HepG2 (cell line): Measurements from ENCODE around the gene MRPS14. TPM values are rescaled to one million over a fixed set of nuclear protein-coding genes. Genes with fewer than 3 reads are reported as not detected.

Source experiments
- ADNP ChIP-seq: sonication (generic); formaldehyde crosslinking; IDR thresholded peaks from 2 replicates; pipeline ENCODE4 v1.4.0; 2020; ENCODE audit warnings: missing genetic modification reagents
- ATF7 ChIP-seq, 2 experiments: fragments of 450-650 bp in 1 of 2; sonication (generic) in 1 of 2; formaldehyde crosslinking in 1 of 2; IDR thresholded peaks; 2 replicates each; pipeline versions ENCODE4 v1.4.0 to v1.6.1; 2016 to 2020; ENCODE audit warnings: antibody characterized with exemption in 1 of 2, mild to moderate bottlenecking in 1 of 2, missing genetic modification reagents in 1 of 2
- SMARCE1 ChIP-seq: fragments of 450-650 bp; IDR thresholded peaks from 2 replicates; pipeline ENCODE4 v1.6.1; 2017; ENCODE audit warnings: borderline replicate concordance
- ZNF407 ChIP-seq: sonication (generic); formaldehyde crosslinking; IDR thresholded peaks from one replicate; pipeline ENCODE4 v1.5.1; 2020; ENCODE audit warnings: mild to moderate bottlenecking, missing genetic modification reagents; ENCODE audit errors: not compliant biosample characterization
- polyA plus RNA-seq, 8 experiments: library from polyadenylated mRNA; depleted of rRNA in 3 of 8; stranded (reverse) in 7 of 8; unstranded in 1 of 8; fragments of >200 nt; fragmentation: Illumina TruSeq in 4 of 8; extraction: Trizol in 4 of 8; gene quantifications; 2 replicates each; pipeline versions ENCODE4 v1.2.1 to v1.2.3, GENCODE V29; 2011 to 2016; ENCODE audit warnings: low read depth in 4 of 8, missing spikeins in 1 of 8, mixed read lengths in 1 of 8; ENCODE audit not compliant: insufficient read depth in 1 of 8
- total RNA-seq, 5 experiments: library from RNA; depleted of rRNA; stranded (reverse); fragments of >200 nt; fragmentation: Illumina TruSeq; extraction: Trizol; gene quantifications; 2 replicates each; pipeline ENCODE4 v1.2.3, GENCODE V29; 2016; ENCODE audit warnings: low read depth in 1 of 5
- TF ChIP-seq, protein P1 (sequence below): sonication (generic); formaldehyde crosslinking; IDR thresholded peaks from 2 replicates; pipeline ENCODE4 v1.9.0; 2021; ENCODE audit warnings: mild to moderate bottlenecking, missing genetic modification reagents
- TF ChIP-seq, protein P2 (sequence below): IDR thresholded peaks from 2 replicates; pipeline ENCODE4 v1.6.1; 2016; ENCODE audit warnings: missing biosample characterization, missing genetic modification reagents, low read depth
- TF ChIP-seq, protein P3 (sequence below): sonication (generic); formaldehyde crosslinking; IDR thresholded peaks from 2 replicates; pipeline ENCODE4 v1.4.0; 2020; ENCODE audit warnings: missing genetic modification reagents

The MRPS14 gene
- total and polyA plus RNA-seq, 2 of the 13 experiments (the other 11 are each of a cell fraction or from before 2014, with no cell fraction given), result 36.6 to 43.2 TPM

GRCh38 chr1:175045519-175045918 lies 22.3 kb upstream of the MRPS14 start (continued):
- TF ChIP-seq, protein P1, sequence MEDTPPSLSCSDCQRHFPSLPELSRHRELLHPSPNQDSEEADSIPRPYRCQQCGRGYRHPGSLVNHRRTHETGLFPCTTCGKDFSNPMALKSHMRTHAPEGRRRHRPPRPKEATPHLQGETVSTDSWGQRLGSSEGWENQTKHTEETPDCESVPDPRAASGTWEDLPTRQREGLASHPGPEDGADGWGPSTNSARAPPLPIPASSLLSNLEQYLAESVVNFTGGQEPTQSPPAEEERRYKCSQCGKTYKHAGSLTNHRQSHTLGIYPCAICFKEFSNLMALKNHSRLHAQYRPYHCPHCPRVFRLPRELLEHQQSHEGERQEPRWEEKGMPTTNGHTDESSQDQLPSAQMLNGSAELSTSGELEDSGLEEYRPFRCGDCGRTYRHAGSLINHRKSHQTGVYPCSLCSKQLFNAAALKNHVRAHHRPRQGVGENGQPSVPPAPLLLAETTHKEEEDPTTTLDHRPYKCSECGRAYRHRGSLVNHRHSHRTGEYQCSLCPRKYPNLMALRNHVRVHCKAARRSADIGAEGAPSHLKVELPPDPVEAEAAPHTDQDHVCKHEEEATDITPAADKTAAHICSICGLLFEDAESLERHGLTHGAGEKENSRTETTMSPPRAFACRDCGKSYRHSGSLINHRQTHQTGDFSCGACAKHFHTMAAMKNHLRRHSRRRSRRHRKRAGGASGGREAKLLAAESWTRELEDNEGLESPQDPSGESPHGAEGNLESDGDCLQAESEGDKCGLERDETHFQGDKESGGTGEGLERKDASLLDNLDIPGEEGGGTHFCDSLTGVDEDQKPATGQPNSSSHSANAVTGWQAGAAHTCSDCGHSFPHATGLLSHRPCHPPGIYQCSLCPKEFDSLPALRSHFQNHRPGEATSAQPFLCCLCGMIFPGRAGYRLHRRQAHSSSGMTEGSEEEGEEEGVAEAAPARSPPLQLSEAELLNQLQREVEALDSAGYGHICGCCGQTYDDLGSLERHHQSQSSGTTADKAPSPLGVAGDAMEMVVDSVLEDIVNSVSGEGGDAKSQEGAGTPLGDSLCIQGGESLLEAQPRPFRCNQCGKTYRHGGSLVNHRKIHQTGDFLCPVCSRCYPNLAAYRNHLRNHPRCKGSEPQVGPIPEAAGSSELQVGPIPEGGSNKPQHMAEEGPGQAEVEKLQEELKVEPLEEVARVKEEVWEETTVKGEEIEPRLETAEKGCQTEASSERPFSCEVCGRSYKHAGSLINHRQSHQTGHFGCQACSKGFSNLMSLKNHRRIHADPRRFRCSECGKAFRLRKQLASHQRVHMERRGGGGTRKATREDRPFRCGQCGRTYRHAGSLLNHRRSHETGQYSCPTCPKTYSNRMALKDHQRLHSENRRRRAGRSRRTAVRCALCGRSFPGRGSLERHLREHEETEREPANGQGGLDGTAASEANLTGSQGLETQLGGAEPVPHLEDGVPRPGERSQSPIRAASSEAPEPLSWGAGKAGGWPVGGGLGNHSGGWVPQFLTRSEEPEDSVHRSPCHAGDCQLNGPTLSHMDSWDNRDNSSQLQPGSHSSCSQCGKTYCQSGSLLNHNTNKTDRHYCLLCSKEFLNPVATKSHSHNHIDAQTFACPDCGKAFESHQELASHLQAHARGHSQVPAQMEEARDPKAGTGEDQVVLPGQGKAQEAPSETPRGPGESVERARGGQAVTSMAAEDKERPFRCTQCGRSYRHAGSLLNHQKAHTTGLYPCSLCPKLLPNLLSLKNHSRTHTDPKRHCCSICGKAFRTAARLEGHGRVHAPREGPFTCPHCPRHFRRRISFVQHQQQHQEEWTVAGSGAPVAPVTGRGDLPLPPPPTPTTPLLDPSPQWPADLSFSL (CRISPR knock-in tag), result no peak
- TF ChIP-seq SMARCE1 (no peak), ATF7 (IDR thresholded peaks at IDR 0.05) (no peak), ATF7 (CRISPR knock-in tag; IDR thresholded peaks at IDR 0.05) (no peak), ZNF407 (CRISPR knock-in tag) (no peak), ADNP (no peak)
- TF ChIP-seq, protein P2, sequence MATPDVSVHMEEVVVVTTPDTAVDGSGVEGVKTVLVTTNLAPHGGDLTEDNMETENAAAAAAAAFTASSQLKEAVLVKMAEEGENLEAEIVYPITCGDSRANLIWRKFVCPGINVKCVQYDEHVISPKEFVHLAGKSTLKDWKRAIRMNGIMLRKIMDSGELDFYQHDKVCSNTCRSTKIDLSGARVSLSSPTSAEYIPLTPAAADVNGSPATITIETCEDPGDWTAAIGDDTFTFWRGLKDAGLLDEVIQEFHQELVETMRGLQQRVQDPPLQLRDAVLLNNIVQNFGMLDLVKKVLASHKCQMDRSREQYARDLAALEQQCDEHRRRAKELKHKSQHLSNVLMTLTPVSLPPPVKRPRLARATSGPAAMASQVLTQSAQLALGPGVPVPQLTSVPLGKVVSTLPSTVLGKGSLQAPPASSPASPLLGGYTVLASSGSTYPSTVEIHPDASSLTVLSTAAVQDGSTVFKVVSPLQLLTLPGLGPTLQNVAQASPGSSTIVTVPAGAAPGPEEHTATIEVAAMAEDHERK (CRISPR knock-in tag), result no peak
- TF ChIP-seq, protein P3, sequence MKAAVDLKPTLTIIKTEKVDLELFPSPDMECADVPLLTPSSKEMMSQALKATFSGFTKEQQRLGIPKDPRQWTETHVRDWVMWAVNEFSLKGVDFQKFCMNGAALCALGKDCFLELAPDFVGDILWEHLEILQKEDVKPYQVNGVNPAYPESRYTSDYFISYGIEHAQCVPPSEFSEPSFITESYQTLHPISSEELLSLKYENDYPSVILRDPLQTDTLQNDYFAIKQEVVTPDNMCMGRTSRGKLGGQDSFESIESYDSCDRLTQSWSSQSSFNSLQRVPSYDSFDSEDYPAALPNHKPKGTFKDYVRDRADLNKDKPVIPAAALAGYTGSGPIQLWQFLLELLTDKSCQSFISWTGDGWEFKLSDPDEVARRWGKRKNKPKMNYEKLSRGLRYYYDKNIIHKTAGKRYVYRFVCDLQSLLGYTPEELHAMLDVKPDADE (CRISPR knock-in tag), result no peak
